Midbrain (tissue), 1 donor: ENCODE results near the gene RPS6KL1.

ENCODE experiments used
- DNase-seq: peaks from one replicate; lab custom pipeline; 2025; lab: John Stamatoyannopoulos, UW

Gene RPS6KL1

GRCh38 chr14:74922752-74923401 lies at the start of gene RPS6KL1:
RPS6KL1 (minus strand) TSS chr14:74923260; CDS start chr14:74921541, 1,719 bp downstream.
- DNase-seq: peak; percentile 92

- no peak for DNase-seq
Observed at GRCh38 chr14:74968811-74969210, 45.8 kb upstream of the RPS6KL1 start.

DNA sequence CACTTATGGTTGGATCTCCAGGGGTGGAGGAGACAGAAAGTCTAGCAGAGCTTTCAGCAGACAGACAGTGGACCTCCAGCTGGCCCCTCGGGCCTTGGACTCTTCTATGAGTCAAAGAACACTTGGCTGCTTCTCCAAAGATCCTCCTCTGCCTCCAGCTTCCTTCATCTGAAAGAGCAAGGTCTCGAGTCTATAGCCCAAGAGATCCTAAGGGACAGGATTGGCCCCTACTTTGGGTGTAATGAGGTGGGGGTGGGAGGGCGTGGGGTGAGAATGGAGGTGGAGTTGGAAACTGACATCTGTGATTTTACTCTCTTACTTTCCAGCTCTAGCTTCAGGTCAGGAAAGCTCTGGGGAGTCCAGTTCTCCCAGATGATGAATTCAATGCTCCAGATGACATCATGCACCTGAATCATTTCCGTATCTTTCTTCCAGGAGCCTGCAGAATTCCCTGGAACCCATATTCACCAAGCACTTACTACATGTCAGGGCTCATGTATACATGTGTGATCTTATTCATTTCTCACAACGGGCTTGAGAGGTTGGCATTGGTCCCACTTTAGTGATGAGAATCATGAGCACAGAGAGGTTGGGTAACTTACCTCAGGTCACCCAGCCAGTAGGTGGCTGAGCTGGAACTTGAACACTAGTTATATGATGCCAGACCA lies 42.6 kb upstream of the RPS6KL1 start:
- no peak for DNase-seq

DNA sequence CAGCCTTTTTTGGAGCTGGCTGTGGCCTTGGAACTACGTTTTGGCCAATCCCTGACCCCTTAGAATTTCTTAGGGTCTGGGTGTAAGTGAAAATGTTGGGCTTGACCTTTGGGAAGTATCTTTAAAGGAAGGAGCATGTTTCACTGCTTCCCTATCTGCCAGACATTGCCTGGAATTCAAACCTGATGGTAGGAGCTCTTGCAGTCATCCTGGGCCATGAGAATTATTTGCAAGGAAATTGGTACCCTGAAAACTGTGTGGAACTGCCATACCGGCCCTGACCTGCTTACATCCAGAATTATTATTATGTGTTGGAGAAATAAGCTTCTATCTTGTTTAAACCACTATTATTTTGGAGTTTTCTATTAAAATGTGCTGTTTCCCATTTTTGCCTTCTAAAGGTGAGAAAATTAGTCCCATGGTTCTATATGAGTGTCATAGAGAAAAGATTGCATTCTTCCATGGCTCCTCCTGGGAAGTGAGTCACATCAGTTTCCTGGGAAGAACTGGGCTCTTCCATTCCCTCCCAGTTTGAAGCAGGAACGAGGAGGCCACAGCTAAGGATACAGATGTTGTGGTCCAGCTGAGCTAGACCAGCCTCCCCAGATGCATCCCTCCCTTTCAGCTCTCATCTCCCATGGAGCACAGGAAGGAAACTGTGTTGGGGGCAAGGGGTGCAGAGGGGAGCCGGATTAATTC lies 41.9 kb upstream of the RPS6KL1 start:
- no peak for DNase-seq

DNA sequence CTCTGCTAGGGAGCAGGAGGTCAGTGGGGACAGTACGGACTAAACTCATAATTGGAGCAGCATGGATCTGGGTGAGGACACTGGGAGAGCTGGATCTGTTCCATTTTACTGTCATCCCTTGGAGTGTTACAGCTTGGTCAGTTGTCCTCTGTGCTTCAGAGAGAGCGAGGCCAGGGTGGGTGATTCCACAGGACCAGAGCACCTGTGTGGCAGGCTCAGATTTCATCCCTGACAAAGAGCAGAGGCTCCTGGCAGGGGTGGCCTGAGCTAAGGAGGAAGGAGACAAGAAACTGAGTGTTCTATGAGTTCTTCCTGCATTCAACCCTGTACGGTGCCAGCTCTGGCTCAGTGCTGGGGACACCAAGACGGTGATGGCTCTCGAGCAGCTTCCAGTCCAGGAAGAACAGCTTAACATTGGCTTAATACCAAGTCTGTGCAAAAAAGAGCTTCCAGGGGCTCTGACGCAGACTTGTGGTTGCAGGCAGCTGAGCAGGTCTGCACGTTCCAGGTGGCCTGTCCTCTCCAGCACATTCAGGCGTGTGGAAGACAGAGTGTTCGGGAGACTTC lies 40.7 kb upstream of the RPS6KL1 start:
- DNase-seq: no peak

DNA sequence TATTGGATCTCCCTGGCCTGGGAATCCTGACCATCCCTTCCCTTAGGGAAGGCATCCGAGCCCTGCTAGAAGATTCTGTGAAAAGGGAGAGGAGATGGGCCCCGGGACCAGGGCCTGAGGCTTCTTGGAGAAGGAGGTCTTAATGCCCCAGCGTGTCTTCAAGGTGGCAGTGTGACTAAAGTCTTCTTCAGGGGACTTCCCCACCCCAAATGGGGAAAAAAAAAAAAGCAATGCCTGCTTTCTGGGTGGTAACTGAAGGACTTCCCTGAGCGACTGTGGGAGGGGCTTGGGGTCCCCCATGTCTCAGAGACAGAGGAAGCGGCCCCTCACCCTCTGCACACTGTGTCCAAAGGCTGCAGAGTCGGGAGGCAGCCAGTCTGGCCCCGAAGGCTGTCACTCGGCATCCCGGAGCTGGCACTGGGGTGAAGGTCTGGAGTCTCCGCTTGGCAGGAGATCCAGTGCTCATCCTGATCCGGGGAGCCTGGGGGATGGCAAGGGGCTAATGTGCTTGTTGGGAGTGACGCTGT lies 40.2 kb upstream of the RPS6KL1 start:
- no peak for DNase-seq

DNA sequence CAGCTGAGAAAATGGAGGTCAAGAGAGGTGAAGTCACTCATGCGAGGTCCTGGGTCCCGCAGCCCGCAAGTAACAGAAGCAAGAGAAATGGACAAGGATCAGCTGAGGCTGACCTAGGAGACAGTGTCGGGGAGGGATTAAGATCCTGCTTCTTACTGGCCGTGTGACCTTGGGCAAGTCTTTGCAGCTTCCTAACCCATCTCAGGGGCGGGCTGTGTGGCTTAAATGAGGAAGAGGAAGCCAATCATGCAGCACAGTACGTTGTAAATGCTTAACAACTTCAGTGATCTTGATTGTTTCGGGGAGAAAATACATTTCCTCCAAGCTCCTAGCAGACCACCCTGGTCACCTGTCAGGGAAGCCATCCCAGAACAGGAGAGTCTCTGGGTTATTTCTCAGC lies 39.4 kb upstream of the RPS6KL1 start:
- DNase-seq: no peak

DNA sequence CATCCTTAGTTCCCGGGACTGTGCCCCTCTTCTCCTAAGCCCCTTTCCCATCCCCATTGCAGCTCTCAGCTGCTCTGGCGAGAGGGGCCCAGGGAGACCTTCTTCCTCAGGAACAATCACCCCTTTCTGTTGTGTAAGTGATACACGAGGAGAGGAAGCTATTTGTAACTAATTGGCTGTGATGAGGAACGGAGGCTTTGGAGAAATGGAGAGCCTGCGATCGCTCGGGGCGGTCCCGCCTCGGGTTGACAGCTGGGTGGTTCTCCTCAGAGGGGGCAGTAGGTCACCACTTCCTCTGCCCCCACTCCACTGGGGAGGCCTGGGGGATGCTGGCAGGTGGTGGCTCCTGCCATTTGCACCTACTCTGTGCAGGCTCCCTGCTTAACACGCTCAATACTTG lies 39.0 kb upstream of the RPS6KL1 start:
- DNase-seq: no peak

- no peak for DNase-seq
Observed at GRCh38 chr14:74961238-74961911, 38.3 kb upstream of the RPS6KL1 start.

- no peak for DNase-seq
Observed at GRCh38 chr14:74960736-74961135, 37.7 kb upstream of the RPS6KL1 start.

- no peak for DNase-seq
Observed at GRCh38 chr14:74959596-74960180, 36.6 kb upstream of the RPS6KL1 start.

GRCh38 chr14:74956280-74957072 lies 33.4 kb upstream of the RPS6KL1 start:
- DNase-seq: no peak

- DNase-seq: no peak
Observed at GRCh38 chr14:74956027-74956279, 32.9 kb upstream of the RPS6KL1 start.

DNA sequence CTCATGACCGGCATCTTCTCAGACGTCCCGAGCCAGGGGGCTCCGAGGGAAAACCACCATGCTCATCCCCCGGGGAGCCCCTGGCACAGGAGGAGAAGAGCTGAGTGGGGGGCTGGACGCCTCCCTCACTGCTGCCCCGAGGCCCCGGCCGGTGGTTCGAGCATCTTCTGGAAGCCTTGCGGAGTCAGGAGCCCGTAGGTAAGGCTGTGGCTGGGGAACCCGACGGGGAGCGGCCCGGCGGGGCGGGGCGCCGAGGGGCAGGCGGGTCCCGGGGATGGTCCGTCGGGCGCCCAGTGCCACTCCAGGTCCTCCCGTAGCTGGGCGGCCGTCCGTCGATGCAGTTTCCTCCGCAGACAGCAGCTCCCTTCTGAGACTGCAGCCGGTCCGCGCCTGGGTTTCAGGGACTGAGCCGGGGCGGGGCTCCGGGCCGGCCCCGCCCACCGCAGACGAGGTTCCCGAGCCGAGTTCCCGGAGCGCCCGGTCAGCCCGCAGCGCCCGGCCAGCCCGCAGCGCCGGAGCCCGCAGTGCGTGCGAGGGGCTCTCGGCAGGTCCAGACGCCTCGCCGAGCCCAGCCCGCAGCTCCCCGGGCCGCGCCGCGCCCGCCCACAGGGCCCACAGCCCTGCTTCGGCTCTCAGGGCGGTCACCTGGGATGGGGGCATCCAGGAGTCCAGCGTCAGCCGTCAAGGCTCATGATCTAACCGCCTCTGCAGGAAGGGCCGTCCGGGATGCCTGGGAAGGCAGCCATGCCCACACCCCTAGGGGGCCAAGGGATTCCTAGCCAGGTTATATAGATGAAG lies 32.4 kb upstream of the RPS6KL1 start, which contains the start of gene PGF:
PGF (minus strand) TSS at position 369 of the 798 bp plus-strand sequence; CDS start at position 14, 355 bp downstream.
- DNase-seq: peak; percentile 44

DNA sequence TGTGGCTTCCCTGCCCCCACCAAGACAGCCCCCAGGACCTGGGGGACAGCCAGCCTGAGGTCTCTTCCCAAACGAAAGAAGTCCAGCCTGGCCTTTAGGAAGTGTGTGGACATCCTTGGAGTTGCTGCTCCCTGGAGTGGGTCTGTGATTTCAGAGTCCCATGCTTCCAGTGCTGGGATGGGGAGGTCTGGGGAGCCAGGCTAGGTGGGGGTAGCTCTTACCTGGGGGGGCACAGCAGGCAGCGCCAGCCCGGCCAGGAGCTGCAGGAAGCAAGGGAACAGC lies 31.8 kb upstream of the RPS6KL1 start:
- no peak for DNase-seq

DNA sequence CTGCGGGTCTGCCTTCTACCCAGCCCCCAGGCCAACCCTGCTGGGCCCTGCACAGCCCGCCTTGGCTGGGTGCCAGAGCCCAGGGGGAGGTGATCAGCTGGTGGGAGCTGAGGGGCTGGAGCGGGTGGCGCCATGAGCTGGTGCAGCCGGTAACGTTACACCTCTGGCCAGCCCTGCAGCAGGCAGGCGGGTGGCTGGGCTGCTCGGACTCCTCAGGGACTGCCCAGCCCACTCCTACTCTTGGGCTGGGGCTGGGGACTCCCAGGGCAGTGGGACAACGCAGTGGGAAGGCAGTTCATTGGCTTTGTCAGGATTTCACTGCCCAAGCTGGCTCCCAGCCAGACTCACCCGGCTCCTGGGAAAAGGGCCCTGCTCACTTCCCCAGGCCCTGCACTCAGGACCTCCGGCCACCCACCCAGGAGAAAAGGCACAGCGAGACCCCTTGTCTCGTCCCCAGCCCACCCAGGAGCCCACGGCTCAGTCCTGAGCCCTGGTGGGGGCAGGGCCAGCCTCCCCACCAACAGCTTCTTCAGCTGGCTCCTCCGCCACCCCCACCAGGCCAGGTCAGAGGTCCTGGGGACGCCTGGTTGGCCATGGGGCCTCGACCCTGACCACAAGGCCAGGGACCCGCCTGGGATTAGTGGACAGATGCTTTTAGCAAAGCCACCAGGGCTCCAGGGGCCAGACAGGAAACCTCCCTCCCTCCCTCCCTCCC lies 31.3 kb upstream of the RPS6KL1 start:
- DNase-seq: no peak

DNA sequence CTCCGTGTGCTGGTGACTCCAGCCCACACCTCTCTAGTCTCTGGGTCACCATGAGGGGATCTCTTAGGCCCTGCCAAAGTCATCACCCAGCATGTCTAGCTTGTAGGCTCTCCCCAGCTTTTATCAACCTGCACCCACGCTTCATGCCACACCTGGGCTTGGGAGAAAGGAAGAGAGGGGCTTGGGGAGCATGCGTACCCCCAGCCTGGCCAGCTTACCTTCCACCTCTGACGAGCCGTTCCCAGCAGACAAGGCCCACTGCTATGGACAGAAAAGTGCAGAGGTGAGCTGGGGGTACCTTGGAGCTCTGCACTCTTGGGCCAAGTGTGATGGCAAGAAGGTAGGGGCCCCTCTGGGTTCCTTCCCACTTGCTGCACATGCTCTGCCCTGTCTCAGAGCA lies 30.6 kb upstream of the RPS6KL1 start:
- DNase-seq: no peak

DNA sequence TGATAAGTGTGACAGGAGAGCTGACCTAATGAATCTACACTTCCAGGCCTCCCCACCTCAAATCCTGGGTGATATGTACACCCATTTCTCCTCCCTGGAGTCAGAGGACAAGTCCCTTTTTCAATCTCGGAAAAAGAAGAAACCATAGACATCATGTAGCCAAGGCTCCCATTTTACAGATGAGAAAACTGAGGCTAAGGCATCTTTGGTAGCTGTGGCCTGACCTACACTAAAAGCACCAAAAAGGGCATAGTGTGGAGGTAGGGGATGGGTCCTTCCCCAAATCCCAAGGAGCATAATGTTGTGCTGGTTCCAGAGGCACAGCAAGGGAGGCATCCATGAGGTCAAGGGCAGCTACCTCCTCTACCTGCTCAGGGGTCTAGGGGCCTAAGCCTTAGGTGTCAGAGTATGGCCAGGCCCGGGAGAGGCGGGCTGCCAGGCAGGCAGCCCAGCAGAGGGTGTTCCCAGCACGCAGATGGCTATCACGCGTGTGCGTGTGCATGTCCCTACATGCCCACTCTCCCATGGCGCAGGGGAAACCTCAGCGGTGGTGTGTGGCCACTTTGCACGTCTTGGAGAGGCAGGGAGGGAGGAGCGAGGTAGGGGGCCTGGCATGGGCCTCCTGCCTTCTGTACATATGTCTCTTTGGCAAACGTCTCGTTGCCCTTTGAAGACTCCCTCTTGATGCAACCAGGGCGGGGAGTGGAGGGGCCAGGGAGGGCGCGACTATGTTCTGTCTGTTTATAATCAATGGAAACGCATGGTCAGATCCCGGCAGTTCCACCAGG lies 29.8 kb upstream of the RPS6KL1 start:
- no peak for DNase-seq

DNA sequence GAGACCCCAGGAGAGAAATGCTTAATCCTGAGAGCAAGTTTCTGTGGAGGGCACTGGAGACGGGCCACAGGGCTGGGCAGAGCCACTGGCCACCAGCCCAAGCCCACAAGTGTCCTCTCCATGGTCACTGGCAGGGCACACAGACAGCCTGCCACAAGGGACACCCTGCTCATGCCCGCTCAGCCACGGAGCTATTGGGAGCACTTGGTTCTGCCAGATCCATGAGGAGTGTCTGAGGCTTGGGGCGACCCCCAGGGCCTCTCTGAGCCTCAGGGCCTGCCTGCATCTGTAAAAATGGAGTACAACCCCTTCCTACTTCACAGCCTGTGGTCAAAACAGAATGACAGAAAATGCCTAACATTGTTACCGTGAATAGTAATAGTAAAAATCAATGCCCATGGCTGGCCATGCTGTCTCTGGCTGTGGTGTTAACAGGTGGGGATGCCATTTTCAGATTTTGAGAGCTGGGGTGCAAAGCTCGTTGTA lies 29.2 kb upstream of the RPS6KL1 start:
- no peak for DNase-seq
